Heart right ventricle (tissue), 16 donors: ENCODE results near the gene EMP3. TPM values are rescaled to one million over a fixed set of nuclear protein-coding genes. Genes with fewer than 3 reads are reported as not detected.

ENCODE experiments used
- ATAC-seq, 8 donors: fragments of 200-7000 bp; cut with Tn5 transposase; one replicate each; pipeline ENCODE4 v1.9.1; 2020; ENCODE audit warnings: mild to moderate bottlenecking in 8 of 8, moderate library complexity in 8 of 8, moderate number of reproducible peaks in 1 of 8
- DNase-seq, 2 donors: peaks; one replicate each; pipeline ENCODE4 v3.0.0-alpha.2; 2020
- H3K27ac ChIP-seq, 10 donors: fragments of 200-600 bp; sonication (generic) in 2 of 10; one replicate each; pipeline versions ENCODE4 v1.5.0 to v1.8.0; 2020 to 2022; ENCODE audit warnings: mild to moderate bottlenecking in 3 of 10
- H3K27me3 ChIP-seq, 7 donors: fragments of 200-600 bp; one replicate each; pipeline ENCODE4 v1.8.0; 2021 to 2022; ENCODE audit warnings: mild to moderate bottlenecking in 2 of 7
- H3K36me3 ChIP-seq, 9 donors: fragments of 200-600 bp; sonication (generic) in 1 of 9; one replicate each; pipeline versions ENCODE4 v1.5.0 to v1.8.0; 2020 to 2022; ENCODE audit warnings: mild to moderate bottlenecking in 2 of 9
- H3K4me1 ChIP-seq, 9 donors: fragments of 200-600 bp; sonication (generic) in 1 of 9; one replicate each; pipeline versions ENCODE4 v1.5.0 to v1.8.0; 2020 to 2022; ENCODE audit warnings: mild to moderate bottlenecking in 4 of 9
- H3K4me3 ChIP-seq, 10 donors: fragments of 200-600 bp; sonication (generic) in 2 of 10; one replicate each; pipeline versions ENCODE4 v1.5.0 to v1.8.0; 2020 to 2022; ENCODE audit warnings: mild to moderate bottlenecking in 7 of 10, moderate library complexity in 2 of 10
- H3K9me3 ChIP-seq, 11 donors: fragments of 200-600 bp in 10 of 11; sonication (generic) in 2 of 11; one replicate each; pipeline versions ENCODE4 v1.5.0 to v1.8.0; 2013 to 2022; ENCODE audit warnings: mild to moderate bottlenecking in 2 of 11, control low read depth in 1 of 11, moderate library complexity in 1 of 11
- WGBS, 2 donors: extraction: QIAGEN DNeasy Blood & Tissue Kit; methylation state at CpG; one replicate each; pipeline ENCODE4 v1.1.7; 2013; ENCODE audit warnings: inconsistent platforms in 1 of 2; 5-methylcytosine and 5-hydroxymethylcytosine counted together
- intact Hi-C, 10 donors: fragments of 100-400 bp; cut with DNase I; formaldehyde crosslinking; loops; one replicate each; pipeline versions ENCODE4 v1.11.1 to v1.14.2; 2022
- polyA plus RNA-seq, 2 donors: library from polyadenylated mRNA; stranded (reverse); fragments of 200-250 nt; gene quantifications; one replicate each; pipeline ENCODE4 v1.2.3, GENCODE V29; 2013
- total RNA-seq, 10 donors: library from RNA; stranded (reverse); fragmentation: NEBNext Ultra II Directional in 3 of 10; extraction: Animal tissue kit (Norgen Biotek cat#: 25700) in 3 of 10; gene quantifications; one replicate each; pipeline versions ENCODE4 v1.2.1 to v1.2.4, GENCODE V29; 2021 to 2023
- TF ChIP-seq, protein P1 (sequence below), 9 donors: fragments of 200-600 bp; sonication (generic) in 2 of 9; IDR thresholded peaks; one replicate each; pipeline versions ENCODE4 v1.5.0 to v1.8.0; 2021 to 2022; ENCODE audit warnings: antibody characterized with exemption in 9 of 9, mild to moderate bottlenecking in 5 of 9, moderate library complexity in 1 of 9
- donor health status: Arrhythmogenic right ventricular cardiomyopathy.
- donor health status: ischemic (EF 13 %, LVEDD 7.1; RV severe dilation, severe dysfunction).
- donor health status: healthy with polysubstance abuse.
- donor health status: DM: no; HTN: yes; CAD: no.
- donor health status: DM: no; HTN: no; CAD: no.
- donor health status: ischemic (EF 25% LVEDD 6.9; RV normal size, moderate dysfunction).
- donor health status: ischemic (EF 25% LVEDD 5.7; RV mildly dilated, moderate dysfunction).
- donor health status: healthy.
- donor health status: DM: yes; HTN: yes; CAD: no.
- donor health status: Ischemic cardiomyopathy.
- donor health status: ischemic (EF 35%, LVEDD 5.7; RV mildly dilated, moderate dysfunction).
- donor health status: nonischemic (EF 11% LVEDD 7.7; RV severe dilation, severe dysfunction).
- donor health status: DM: yes; HTN: yes; CAD: no.
- donor health status: PGD.
- donor health status: ischemic (EF 29% LVEDD 5.4; RV normal size, mild dysfunction).
- donor health status: nonischemic (EF 23%, LVEDD 6.1; RV moderate dilation, normal function).

The EMP3 gene
- total and polyA plus RNA-seq, 12 donors, result 18.8 to 124 (median 38.5) TPM

DNA sequence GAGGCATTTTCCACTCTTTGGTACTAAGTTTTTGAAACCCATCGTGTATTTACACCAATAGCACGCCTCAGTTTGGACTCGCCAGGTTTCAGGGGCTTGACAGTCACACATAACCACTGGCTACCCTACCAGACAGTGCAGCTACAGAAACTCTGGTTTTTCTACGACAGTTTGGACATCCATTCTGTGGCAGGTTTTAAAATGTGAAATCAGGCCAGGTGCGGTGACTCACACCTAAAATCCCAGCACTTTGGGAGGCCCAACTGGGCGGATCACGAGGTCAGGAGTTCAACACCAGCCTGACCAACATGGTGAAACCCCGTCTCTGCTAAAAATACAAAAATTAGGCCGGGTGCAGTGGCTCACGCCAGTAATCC, 52.8 kb downstream of the EMP3 start:
- TF ChIP-seq, protein P1, sequence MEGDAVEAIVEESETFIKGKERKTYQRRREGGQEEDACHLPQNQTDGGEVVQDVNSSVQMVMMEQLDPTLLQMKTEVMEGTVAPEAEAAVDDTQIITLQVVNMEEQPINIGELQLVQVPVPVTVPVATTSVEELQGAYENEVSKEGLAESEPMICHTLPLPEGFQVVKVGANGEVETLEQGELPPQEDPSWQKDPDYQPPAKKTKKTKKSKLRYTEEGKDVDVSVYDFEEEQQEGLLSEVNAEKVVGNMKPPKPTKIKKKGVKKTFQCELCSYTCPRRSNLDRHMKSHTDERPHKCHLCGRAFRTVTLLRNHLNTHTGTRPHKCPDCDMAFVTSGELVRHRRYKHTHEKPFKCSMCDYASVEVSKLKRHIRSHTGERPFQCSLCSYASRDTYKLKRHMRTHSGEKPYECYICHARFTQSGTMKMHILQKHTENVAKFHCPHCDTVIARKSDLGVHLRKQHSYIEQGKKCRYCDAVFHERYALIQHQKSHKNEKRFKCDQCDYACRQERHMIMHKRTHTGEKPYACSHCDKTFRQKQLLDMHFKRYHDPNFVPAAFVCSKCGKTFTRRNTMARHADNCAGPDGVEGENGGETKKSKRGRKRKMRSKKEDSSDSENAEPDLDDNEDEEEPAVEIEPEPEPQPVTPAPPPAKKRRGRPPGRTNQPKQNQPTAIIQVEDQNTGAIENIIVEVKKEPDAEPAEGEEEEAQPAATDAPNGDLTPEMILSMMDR (IDR thresholded peaks at IDR 0.05), result no peak
- H3K27me3 ChIP-seq, result no peaks in the 10 kb centered on the region
- peaks cover 0 to 31% (median 14%) of the 10 kb centered on the region in 9 donors for H3K36me3 ChIP-seq
- H3K27ac ChIP-seq, result no peak overlapping the region
- DNase-seq (no peak), ATAC-seq (no peak)
- 94 to 97% methylated on average over 10 of the region's 10 CpGs for WGBS, 2 donors
- H3K4me1 ChIP-seq, result no peaks in the 10 kb centered on the region
- intact Hi-C loops, result no loop called here
- H3K4me3 ChIP-seq, result no peak overlapping the region
- no peaks in the 10 kb centered on the region for H3K9me3 ChIP-seq

DNA sequence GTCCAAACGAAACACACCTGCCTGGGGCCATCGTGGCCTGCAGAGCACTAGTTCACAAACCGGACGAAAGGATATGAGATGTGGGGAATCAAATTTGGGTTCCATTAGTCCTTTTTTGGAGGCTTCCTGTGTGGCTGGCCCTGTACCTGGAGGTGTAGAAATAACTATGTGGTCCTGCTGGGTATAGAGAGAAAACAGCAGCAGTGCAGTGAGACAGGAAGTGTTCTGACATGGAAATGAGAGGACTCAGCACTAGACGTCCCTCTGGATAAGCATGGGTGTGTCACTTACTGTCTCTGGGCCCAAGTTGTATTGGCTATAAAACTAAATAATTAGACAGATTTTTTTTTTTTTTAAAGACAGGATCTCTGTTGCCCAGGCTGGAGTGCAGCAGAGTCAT, 53.7 kb downstream of the EMP3 start:
- 86 to 88% methylated on average over 5 of the region's 5 CpGs for WGBS, 2 donors
- Histone ChIP-seq H3K27me3 (no peaks in the 10 kb centered on the region), H3K27ac (no peak overlapping the region), H3K36me3 (peaks cover 0 to 40% (median 21%) of the 10 kb centered on the region in 9 donors), H3K9me3 (no peaks in the 10 kb centered on the region), H3K4me1 (no peaks in the 10 kb centered on the region), H3K4me3 (no peak overlapping the region)
- ATAC-seq (no peak), DNase-seq (no peak)
- TF ChIP-seq, protein P1 (IDR thresholded peaks at IDR 0.05), result no peak
- intact Hi-C loops, result no loop called here

Other genes with a start within 250 kb of the EMP3 start
- 10 to 100 TPM; 28.1 to 71.2 (median 46.3) TPM for gene PLA2G4C, start 214.7 kb upstream of the EMP3 start, total RNA-seq
- 10 to 100 TPM; 15.0 to 59.7 TPM for gene PLA2G4C, start 214.7 kb upstream of the EMP3 start, polyA plus RNA-seq
- 1 to 10 TPM; 1.8 to 8.5 (median 3.5) TPM for gene LIG1, start 155.2 kb upstream of the EMP3 start, total RNA-seq
- 1 to 10 TPM; 5.2 to 9.9 TPM for gene LIG1, start 155.2 kb upstream of the EMP3 start, polyA plus RNA-seq
- gene ZSWIM9, start 154.9 kb upstream of the EMP3 start, total RNA-seq, result 1 to 10 TPM; 5.5 to 8.5 (median 6.6) TPM
- 1 to 10 TPM; 3.8 to 4.1 TPM for gene ZSWIM9, start 154.9 kb upstream of the EMP3 start, polyA plus RNA-seq
- 10 to 100 TPM; 19.5 to 49.5 (median 29.4) TPM for gene CARD8, start 69.6 kb upstream of the EMP3 start, total RNA-seq
- 10 to 100 TPM; 18.9 to 44.2 TPM for gene CARD8, start 69.6 kb upstream of the EMP3 start, polyA plus RNA-seq
- gene ZNF114, start 55.5 kb upstream of the EMP3 start, total RNA-seq, result under 1 TPM; 0.18 to 0.64 (median 0.33) TPM
- gene ZNF114, start 55.5 kb upstream of the EMP3 start, polyA plus RNA-seq, result under 1 TPM; 0.29 to 0.66 TPM
- gene TMEM143, start 38.4 kb downstream of the EMP3 start, total RNA-seq, result 100 to 1,000 TPM in 1 of 10 donors, 10 to 100 TPM in 9; 51.8 to 110 (median 89.5) TPM
- 10 to 100 TPM in 1 of 2 donors, 1 to 10 TPM in 1; 9.7 to 48.1 TPM for gene TMEM143, start 38.4 kb downstream of the EMP3 start, polyA plus RNA-seq
- not detected for gene SYNGR4, start 38.8 kb downstream of the EMP3 start, total RNA-seq
- gene SYNGR4, start 38.8 kb downstream of the EMP3 start, polyA plus RNA-seq, result not detected
- 10 to 100 TPM; 63.2 to 95.2 (median 73.2) TPM for gene KDELR1, start 66.0 kb downstream of the EMP3 start, total RNA-seq
- 10 to 100 TPM; 55.1 to 96.0 TPM for gene KDELR1, start 66.0 kb downstream of the EMP3 start, polyA plus RNA-seq
- 1 to 10 TPM in 1 of 10 donors, under 1 TPM in 9; 0.04 to 1.0 (median 0.19) TPM for gene GRIN2D, start 68.1 kb downstream of the EMP3 start, total RNA-seq
- gene GRIN2D, start 68.1 kb downstream of the EMP3 start, polyA plus RNA-seq, result under 1 TPM; 0.22 to 0.23 TPM
- 10 to 100 TPM; 13.2 to 26.2 (median 17.0) TPM for gene GRWD1, start 120.4 kb downstream of the EMP3 start, total RNA-seq
- 10 to 100 TPM in 1 of 2 donors, 1 to 10 TPM in 1; 5.6 to 22.8 TPM for gene GRWD1, start 120.4 kb downstream of the EMP3 start, polyA plus RNA-seq
- gene KCNJ14, start 130.0 kb downstream of the EMP3 start, total RNA-seq, result under 1 TPM; 0.13 to 0.52 (median 0.30) TPM
- under 1 TPM; 0.29 to 0.43 TPM for gene KCNJ14, start 130.0 kb downstream of the EMP3 start, polyA plus RNA-seq
- 10 to 100 TPM; 25.8 to 40.4 (median 32.2) TPM for gene CYTH2, start 143.8 kb downstream of the EMP3 start, total RNA-seq
- 10 to 100 TPM; 28.2 to 41.9 TPM for gene CYTH2, start 143.8 kb downstream of the EMP3 start, polyA plus RNA-seq
- gene LMTK3, start 186.3 kb downstream of the EMP3 start, total RNA-seq, result 1 to 10 TPM in 4 of 10 donors, under 1 TPM in 6; 0.40 to 1.3 (median 0.88) TPM
- 1 to 10 TPM in 1 of 2 donors, under 1 TPM in 1; 0.12 to 1.5 TPM for gene LMTK3, start 186.3 kb downstream of the EMP3 start, polyA plus RNA-seq
- under 1 TPM in 3 of 10 donors, not detected in 7; 0.42 to 0.70 (median 0.42) TPM for gene SULT2B1, start 226.6 kb downstream of the EMP3 start, total RNA-seq
- gene SULT2B1, start 226.6 kb downstream of the EMP3 start, polyA plus RNA-seq, result under 1 TPM; 0.13 to 0.44 TPM